ENCODE measurements around the gene PPARG.
"Not testable (repeated sequence)": the region's sequence is repeated elsewhere in the genome, so short reads cannot be mapped to it uniquely, and the experiment has no call there.

Gene PPARG

GRCh38 chr3:12445523-12446240 lies 156.8 kb downstream of the PPARG start:
- DNase-seq (ENCODE audit: extremely low read depth, low read depth) = no peak
- no peak for TF ChIP-seq CTCF (IDR thresholded peaks at IDR 0.05; ENCODE audit: low read depth, low read length)

- no peak for DNase-seq (ENCODE audit: extremely low read depth, low read depth)
- no peak for TF ChIP-seq CTCF (IDR thresholded peaks at IDR 0.05; ENCODE audit: low read depth, low read length)
Observed at GRCh38 chr3:12446298-12446697, 157.4 kb downstream of the PPARG start.

- no peak for DNase-seq (ENCODE audit: extremely low read depth, low read depth)
- no peak for TF ChIP-seq CTCF (IDR thresholded peaks at IDR 0.05; ENCODE audit: low read depth, low read length)
Observed at GRCh38 chr3:12447075-12447474, 158.2 kb downstream of the PPARG start.

GRCh38 chr3:12448404-12449202 lies 159.7 kb downstream of the PPARG start:
- not testable (repeated sequence) for DNase-seq (ENCODE audit: extremely low read depth, low read depth)

GRCh38 chr3:12449889-12450682 lies 161.2 kb downstream of the PPARG start:
- DNase-seq (ENCODE audit: extremely low read depth, low read depth) = no peak
- no peak for TF ChIP-seq CTCF (IDR thresholded peaks at IDR 0.05; ENCODE audit: low read depth, low read length)

GRCh38 chr3:12451481-12451880 lies 162.6 kb downstream of the PPARG start:
- TF ChIP-seq CTCF (IDR thresholded peaks at IDR 0.05; ENCODE audit: low read depth, low read length) = no peak
- DNase-seq (ENCODE audit: extremely low read depth, low read depth) = no peak

- TF ChIP-seq CTCF (IDR thresholded peaks at IDR 0.05; ENCODE audit: low read depth, low read length) = no peak
- DNase-seq (ENCODE audit: extremely low read depth, low read depth) = no peak
Observed at GRCh38 chr3:12451960-12452359, 163.1 kb downstream of the PPARG start.

All from AG09319 (cell line).